Immature natural killer cell (primary cell): Measurements from ENCODE around the gene PVALEF. TPM values are rescaled to one million over a fixed set of nuclear protein-coding genes. Genes with fewer than 3 reads are reported as not detected.

Source experiments
- DNase-seq, 3 donors: peaks; one replicate each; pipeline ENCODE4 v3.0.0; 2022; ENCODE audit warnings: mixed read lengths in 1 of 3
- H3K27ac Mint-ChIP-seq, 6 donors: one replicate each; pipeline ENCODE4 v1.8.0; 2020; ENCODE audit warnings: mixed read lengths in 6 of 6, mild to moderate bottlenecking in 5 of 6, inconsistent platforms in 4 of 6, moderate library complexity in 3 of 6
- H3K27me3 Mint-ChIP-seq, 3 donors: one replicate each; pipeline ENCODE4 v1.8.0; 2020 to 2021; ENCODE audit warnings: low read depth in 3 of 3, mild to moderate bottlenecking in 3 of 3, mixed read lengths in 3 of 3, moderate library complexity in 3 of 3, inconsistent platforms in 1 of 3
- H3K36me3 Mint-ChIP-seq, 3 donors: one replicate each; pipeline ENCODE4 v1.8.0; 2020; ENCODE audit warnings: mixed read lengths in 3 of 3, inconsistent platforms in 2 of 3, mild to moderate bottlenecking in 2 of 3
- H3K4me1 Mint-ChIP-seq, 2 donors: one replicate each; pipeline ENCODE4 v1.8.0; 2020; ENCODE audit warnings: inconsistent platforms in 2 of 2, mild to moderate bottlenecking in 2 of 2, mixed read lengths in 2 of 2, moderate library complexity in 1 of 2
- H3K4me3 Mint-ChIP-seq, 5 donors: one replicate each; pipeline ENCODE4 v1.8.0; 2020; ENCODE audit warnings: mild to moderate bottlenecking in 5 of 5, mixed read lengths in 5 of 5, inconsistent platforms in 3 of 5, moderate library complexity in 3 of 5
- H3K9me3 Mint-ChIP-seq, 6 donors: one replicate each; pipeline ENCODE4 v1.8.0; 2020; ENCODE audit warnings: mild to moderate bottlenecking in 6 of 6, mixed read lengths in 6 of 6, inconsistent platforms in 4 of 6, moderate library complexity in 3 of 6
- polyA plus RNA-seq, 3 donors: library from polyadenylated mRNA; unstranded; fragments of 300-500 nt; fragmentation: Illumina TruSeq; gene quantifications; one replicate each; pipeline ENCODE4 v1.2.3, GENCODE V29; 2021

The PVALEF gene
- polyA plus RNA-seq, 3 donors from 2014 or later: not detected

DNA sequence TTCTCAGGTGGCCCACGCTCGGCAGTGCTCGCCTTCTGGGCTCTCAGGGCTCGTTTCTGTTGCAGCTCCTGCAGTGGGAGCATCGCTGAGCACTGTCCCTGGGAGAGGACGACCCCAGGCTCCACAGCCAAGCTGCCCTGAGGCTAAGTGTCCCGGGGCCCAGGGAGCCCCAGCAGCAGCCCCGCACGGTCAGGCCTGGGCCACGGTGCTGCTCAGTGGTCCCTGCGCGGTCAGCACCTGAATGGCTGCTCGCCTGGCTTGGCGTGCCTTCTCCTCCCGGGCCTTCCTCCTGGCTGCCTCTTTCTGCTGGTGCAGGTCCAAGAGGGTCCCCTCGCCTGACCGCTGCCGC, 34.1 kb downstream of the PVALEF start:
- H3K4me3 Mint-ChIP-seq: no peak overlapping the region
- H3K27ac Mint-ChIP-seq: no peak overlapping the region
- no peaks in the 10 kb centered on the region for H3K4me1 Mint-ChIP-seq
- H3K36me3 Mint-ChIP-seq: no peaks in the 10 kb centered on the region
- H3K9me3 Mint-ChIP-seq: no peaks in the 10 kb centered on the region
- peaks cover 0 to 3% (median 0%) of the 10 kb centered on the region in 3 donors for H3K27me3 Mint-ChIP-seq
- DNase-seq: no peak

DNA sequence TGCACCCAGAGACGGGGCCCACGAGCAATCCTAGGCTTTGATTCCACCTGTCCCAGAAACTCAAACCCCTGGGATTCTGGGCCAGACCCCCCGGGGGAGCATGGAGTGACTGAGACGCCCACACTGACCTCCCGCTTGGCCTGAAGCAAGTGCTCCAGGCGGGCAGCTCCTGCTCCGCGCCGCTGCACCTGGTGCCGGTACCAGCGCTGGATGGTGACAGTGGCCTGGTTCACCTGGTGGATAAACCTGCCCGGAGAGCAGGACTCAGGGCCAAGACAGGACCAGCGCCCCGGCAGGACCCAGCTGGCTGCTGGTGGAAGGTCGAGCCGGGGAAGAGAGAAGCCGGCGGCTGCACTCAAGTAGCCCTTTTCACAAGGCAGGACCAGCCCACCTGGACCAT, 34.9 kb downstream of the PVALEF start:
- no peak for DNase-seq
- H3K27me3 Mint-ChIP-seq: peaks cover 0 to 3% (median 0%) of the 10 kb centered on the region in 3 donors
- H3K9me3 Mint-ChIP-seq: no peaks in the 10 kb centered on the region
- no peak overlapping the region for H3K27ac Mint-ChIP-seq
- no peak overlapping the region for H3K4me3 Mint-ChIP-seq
- H3K4me1 Mint-ChIP-seq: no peaks in the 10 kb centered on the region
- H3K36me3 Mint-ChIP-seq: no peaks in the 10 kb centered on the region

DNA sequence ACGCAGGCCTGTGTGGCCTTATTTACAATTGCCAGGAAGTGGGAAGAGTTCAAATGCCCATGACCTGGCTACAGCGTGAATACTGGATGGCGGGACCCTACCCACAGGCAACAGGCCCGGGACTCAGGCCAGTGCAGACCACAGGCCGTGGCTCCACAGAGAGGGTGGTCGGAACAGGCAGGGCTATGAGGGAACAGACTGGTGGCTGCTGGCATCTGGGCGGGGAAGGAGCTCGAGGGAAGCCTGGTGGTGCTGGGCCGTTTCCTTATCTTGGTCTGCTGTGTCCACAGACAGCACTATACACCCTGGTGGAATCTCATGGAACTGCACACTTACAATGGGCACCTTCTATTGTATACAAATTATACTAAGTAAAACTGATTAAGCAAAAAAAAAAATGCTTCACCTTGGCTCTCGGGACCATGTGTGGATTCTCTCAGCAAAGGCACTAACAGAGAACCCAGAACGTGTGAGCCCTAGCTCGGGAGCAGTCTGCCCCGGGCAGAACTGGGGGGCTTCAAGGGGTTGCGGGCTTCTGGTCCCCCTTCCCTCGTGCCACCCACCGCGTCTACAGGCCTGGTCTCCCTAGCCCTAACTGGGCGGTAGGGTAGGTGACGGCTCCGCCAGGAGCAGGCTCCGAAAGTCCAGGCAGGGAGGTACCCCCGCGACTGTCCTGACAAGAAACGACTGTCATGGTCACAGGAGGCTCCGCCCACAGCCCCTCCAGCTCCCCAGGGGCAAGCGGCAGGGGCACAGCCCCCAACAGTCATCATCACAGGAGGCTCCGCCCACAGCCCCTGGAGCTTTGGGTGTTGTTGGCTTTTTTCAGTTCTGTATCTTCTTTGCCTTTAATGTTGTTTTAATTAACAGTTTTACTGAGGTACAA, 35.6 kb downstream of the PVALEF start:
- no peaks in the 10 kb centered on the region for H3K4me1 Mint-ChIP-seq
- H3K27me3 Mint-ChIP-seq: peaks cover 0 to 3% (median 0%) of the 10 kb centered on the region in 3 donors
- no peaks in the 10 kb centered on the region for H3K36me3 Mint-ChIP-seq
- no peak overlapping the region for H3K4me3 Mint-ChIP-seq
- no peak overlapping the region for H3K27ac Mint-ChIP-seq
- no peaks in the 10 kb centered on the region for H3K9me3 Mint-ChIP-seq
- DNase-seq: no peak

- no peak overlapping the region for H3K27ac Mint-ChIP-seq
- H3K4me1 Mint-ChIP-seq: no peaks in the 10 kb centered on the region
- H3K27me3 Mint-ChIP-seq: peaks cover 0 to 3% (median 0%) of the 10 kb centered on the region in 3 donors
- H3K9me3 Mint-ChIP-seq: no peaks in the 10 kb centered on the region
- no peak overlapping the region for H3K4me3 Mint-ChIP-seq
- DNase-seq: no peak
- no peaks in the 10 kb centered on the region for H3K36me3 Mint-ChIP-seq
Observed at GRCh38 chr17:81202318-81202717, 37.0 kb downstream of the PVALEF start.

DNA sequence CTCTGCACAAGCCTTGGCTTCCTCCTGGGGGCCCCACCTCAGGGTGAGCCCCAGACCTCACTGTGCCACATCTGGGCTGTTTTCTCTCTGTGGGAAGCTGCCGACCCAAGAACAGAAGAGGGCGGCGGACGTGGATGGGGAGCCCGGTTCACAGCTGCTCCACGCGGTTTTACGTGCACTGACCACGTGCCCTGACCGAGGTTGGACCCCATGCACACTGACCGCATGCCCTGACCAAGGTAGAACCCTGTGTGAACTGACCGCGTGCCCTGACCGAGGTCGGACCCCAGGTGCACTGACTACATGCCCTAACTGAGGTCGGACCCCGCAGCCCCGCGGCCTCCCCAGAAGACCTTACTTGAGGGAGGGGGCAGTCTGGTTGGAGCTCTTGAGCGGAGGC, 37.8 kb downstream of the PVALEF start:
- no peak overlapping the region for H3K4me3 Mint-ChIP-seq
- DNase-seq: no peak
- peaks cover 0 to 3% (median 0%) of the 10 kb centered on the region in 3 donors for H3K27me3 Mint-ChIP-seq
- no peaks in the 10 kb centered on the region for H3K4me1 Mint-ChIP-seq
- no peaks in the 10 kb centered on the region for H3K9me3 Mint-ChIP-seq
- H3K36me3 Mint-ChIP-seq: no peaks in the 10 kb centered on the region
- H3K27ac Mint-ChIP-seq: no peak overlapping the region

DNA sequence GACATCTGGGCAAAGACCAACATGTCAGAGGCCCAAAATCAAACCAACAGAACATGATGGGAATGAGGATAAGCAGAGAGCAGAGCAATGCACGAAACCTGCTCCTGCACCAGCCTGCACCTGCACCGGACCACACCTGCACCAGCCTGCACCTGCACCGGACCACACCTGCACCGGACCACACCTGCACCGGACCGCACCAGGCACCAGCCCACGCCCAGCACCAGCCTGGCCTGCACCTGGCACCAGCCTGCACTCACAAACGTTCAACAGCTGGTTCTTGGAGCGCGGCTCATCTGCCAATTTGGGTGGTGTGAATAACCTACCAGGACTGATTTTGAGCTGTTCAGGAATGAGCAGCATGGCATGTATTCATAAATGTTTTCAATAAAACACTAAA, 39.3 kb downstream of the PVALEF start:
- no peak overlapping the region for H3K27ac Mint-ChIP-seq
- DNase-seq: no peak
- H3K27me3 Mint-ChIP-seq: peaks cover 0 to 3% (median 0%) of the 10 kb centered on the region in 3 donors
- H3K9me3 Mint-ChIP-seq: no peaks in the 10 kb centered on the region
- no peaks in the 10 kb centered on the region for H3K4me1 Mint-ChIP-seq
- H3K4me3 Mint-ChIP-seq: no peak overlapping the region
- H3K36me3 Mint-ChIP-seq: no peaks in the 10 kb centered on the region

DNA sequence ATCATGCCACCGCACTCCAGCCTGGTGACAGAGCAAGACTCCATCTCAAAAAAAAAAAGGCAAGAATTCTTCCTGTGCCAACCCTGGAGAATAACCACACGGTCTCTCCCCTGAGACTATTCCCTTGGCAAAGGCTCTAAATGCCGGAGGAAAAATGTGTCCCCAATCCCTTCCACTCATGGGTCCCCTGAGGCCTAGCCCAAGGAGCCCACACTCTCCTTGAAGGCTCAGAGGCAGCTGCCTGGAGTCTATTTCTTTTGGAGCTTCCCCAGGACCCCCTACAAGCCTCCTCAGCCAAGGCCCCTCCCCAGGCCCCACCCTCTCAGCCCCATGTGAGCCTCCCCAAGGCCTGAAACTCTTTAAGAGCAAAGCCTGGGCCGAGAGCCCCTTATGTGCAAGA, 40.9 kb downstream of the PVALEF start:
- no peaks in the 10 kb centered on the region for H3K9me3 Mint-ChIP-seq
- no peak for DNase-seq
- H3K4me1 Mint-ChIP-seq: no peaks in the 10 kb centered on the region
- H3K27me3 Mint-ChIP-seq: peaks cover 0 to 3% (median 0%) of the 10 kb centered on the region in 3 donors
- no peaks in the 10 kb centered on the region for H3K36me3 Mint-ChIP-seq
- peak overlapping the region in 1 of 6 donors; percentile 40 for H3K27ac Mint-ChIP-seq
- no peak overlapping the region for H3K4me3 Mint-ChIP-seq

DNA sequence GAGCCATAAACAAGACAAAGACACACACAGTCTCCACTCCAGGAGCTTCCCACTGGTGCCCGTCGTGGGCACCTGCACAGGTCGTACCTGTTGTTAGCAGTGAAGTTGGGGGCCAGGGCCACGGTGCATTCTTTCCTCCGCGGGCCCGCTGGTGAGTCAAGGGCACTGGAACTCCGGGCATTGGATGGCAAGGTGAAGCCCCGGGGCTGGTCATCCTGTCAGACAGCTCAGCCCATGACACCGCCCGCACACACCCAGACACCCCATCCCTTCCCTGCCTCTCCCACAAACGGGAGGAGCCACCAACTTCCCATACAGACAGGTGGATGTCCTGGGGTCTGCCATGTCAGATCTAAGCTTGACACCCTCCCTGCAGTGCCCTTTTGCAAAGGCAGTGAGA, 41.4 kb downstream of the PVALEF start:
- H3K27ac Mint-ChIP-seq: no peak overlapping the region
- H3K9me3 Mint-ChIP-seq: no peaks in the 10 kb centered on the region

DNA sequence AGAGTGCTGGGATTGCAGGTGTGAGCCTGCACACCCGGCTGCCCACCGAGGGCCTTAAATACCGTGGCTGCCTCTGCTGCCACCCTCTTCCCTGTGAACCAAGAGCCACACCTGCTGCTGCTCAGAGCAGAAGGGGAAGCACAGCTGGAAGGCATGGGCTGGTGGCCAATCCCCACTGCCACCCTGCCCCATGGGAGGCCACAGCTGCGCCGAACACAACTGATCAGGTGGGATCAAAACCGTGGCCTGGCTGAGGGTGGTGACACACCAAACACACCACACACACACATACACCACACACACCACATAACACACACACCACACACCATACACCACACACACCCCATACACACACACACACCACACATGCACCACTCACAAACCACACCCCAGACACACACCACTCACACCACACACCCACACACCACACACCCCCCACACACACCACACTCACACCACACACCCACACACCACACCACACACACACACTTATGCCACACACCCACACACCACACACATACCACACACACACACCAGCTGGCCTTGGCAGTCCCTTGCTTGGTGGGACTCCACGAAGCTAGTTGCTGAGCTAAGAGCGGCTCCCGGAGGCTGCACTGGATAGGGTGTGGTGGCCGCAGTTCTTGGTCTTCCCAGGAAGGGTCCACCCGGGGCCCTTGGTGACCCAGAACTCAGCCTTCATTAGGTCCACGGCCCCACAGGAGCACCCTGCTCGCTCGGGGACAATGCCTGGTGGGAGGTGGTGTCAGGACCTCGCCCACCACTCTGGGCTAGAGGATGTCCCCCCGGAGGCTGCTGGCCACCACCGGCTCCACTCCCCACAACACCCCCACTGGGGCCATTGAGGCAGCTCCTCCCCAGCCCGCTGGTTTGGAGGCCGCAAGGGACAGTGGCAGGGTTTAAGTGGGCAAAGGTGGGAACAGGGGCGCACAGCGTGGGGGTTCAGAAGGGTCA, 42.6 kb downstream of the PVALEF start:
- Mint-ChIP-seq H3K36me3 (no peaks in the 10 kb centered on the region), H3K27ac (peak overlapping the region in 3 of 6 donors; percentile 20 to 73 (median 35)), H3K4me1 (no peaks in the 10 kb centered on the region), H3K27me3 (peaks cover 0 to 3% (median 0%) of the 10 kb centered on the region in 3 donors), H3K9me3 (no peaks in the 10 kb centered on the region), H3K4me3 (no peak overlapping the region)
- no peak for DNase-seq

More for the DNA sequence above, 41.4 kb downstream of the PVALEF start:
- Mint-ChIP-seq H3K4me1 (no peaks in the 10 kb centered on the region), H3K36me3 (no peaks in the 10 kb centered on the region), H3K27me3 (peaks cover 0 to 3% (median 0%) of the 10 kb centered on the region in 3 donors), H3K4me3 (no peak overlapping the region)
- no peak for DNase-seq

DNA sequence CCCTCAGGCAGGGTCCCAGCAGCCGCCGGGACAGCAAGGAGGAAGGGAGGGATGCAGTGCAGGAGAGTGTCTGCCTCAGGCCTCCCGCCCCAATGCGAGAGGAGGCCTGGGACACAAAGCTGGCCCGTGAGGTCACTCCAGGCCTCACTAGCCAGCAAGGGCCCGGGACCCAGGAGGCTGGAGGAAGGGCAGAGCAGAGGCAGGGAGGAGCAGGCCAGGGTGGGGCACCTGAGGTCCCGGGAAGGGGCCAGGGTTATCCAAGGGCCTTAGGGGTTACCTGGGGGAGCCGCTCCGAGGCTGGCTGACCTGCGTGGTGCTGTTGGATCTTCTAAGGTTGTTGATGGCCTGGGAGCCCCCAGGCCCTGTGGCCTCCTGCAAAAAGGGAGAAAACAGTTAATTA, 43.3 kb downstream of the PVALEF start:
- H3K4me1 Mint-ChIP-seq: no peaks in the 10 kb centered on the region
- no peak for DNase-seq
- peaks cover 0 to 3% (median 0%) of the 10 kb centered on the region in 3 donors for H3K27me3 Mint-ChIP-seq
- H3K4me3 Mint-ChIP-seq: no peak overlapping the region
- no peak overlapping the region for H3K27ac Mint-ChIP-seq
- no peaks in the 10 kb centered on the region for H3K9me3 Mint-ChIP-seq
- H3K36me3 Mint-ChIP-seq: no peaks in the 10 kb centered on the region

DNA sequence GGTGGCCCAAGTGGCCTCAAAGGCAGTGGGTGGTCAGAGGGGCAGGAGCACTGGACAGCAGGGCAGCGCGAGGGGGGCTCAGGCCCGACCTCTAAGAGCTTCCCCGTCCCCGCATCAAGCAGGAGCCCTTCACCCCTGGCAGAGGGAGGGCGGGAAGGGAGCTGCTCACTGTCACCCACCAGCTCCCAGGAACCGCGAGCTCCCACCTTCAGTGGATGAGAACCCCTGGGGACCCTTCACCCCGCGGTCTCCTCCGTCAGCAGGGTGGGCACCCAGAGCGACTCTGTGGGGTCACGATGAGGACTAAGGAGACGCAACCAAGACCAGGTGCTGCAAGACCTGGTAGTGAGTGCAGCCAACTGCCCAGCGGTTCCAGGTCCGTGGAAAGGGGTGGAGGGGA, 43.8 kb downstream of the PVALEF start:
- Mint-ChIP-seq H3K4me3 (no peak overlapping the region), H3K27me3 (no peaks in the 10 kb centered on the region), H3K36me3 (no peaks in the 10 kb centered on the region)

DNA sequence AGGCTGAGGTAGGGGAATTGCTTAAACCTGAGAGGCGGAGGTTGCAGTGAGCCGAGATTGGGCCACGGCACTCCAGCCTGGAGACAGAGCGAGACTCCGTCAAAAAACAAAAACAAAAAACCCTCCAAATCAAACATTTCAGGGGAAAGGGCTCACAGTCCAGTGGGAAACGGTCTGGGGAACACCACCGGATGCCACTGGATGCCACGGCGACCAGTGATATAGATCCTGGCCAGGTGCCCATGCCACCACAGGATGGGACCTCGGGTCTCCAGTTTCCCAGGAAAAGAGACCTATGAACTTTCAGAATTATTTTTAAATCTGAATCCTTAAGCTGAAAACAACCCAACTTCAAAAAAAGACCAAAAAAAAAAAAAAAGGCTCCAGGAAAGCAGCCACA, 45.2 kb downstream of the PVALEF start:
- DNase-seq: no peak
- Mint-ChIP-seq H3K36me3 (no peaks in the 10 kb centered on the region), H3K4me1 (no peaks in the 10 kb centered on the region), H3K4me3 (no peak overlapping the region), H3K27ac (no peak overlapping the region), H3K27me3 (no peaks in the 10 kb centered on the region), H3K9me3 (no peaks in the 10 kb centered on the region)

More for the DNA sequence above, 43.8 kb downstream of the PVALEF start:
- DNase-seq: no peak
- H3K4me1 Mint-ChIP-seq: no peaks in the 10 kb centered on the region
- no peak overlapping the region for H3K27ac Mint-ChIP-seq
- H3K9me3 Mint-ChIP-seq: no peaks in the 10 kb centered on the region

DNA sequence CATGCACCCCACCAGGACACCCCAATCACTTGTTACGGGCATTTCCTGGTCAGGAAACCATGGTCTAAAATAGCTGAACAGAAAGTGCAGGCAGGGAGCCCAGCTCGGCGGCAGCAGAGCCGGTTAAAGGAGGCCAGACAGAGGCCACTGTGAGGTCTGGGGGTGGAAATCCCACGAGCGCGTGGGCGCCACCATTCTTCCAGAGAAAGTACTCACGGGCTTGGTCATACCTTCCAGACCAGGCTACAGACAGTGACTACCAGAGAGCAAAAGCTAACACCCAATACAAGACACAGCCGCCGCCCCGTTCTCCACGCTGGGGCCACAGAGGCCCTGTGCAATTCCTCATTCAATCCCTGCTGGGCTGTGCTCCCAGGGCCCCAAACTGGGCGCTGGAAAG, 45.6 kb downstream of the PVALEF start:
- Mint-ChIP-seq H3K4me3 (no peak overlapping the region), H3K36me3 (no peaks in the 10 kb centered on the region), H3K9me3 (no peaks in the 10 kb centered on the region), H3K4me1 (no peaks in the 10 kb centered on the region), H3K27ac (no peak overlapping the region), H3K27me3 (no peaks in the 10 kb centered on the region)
- no peak for DNase-seq

DNA sequence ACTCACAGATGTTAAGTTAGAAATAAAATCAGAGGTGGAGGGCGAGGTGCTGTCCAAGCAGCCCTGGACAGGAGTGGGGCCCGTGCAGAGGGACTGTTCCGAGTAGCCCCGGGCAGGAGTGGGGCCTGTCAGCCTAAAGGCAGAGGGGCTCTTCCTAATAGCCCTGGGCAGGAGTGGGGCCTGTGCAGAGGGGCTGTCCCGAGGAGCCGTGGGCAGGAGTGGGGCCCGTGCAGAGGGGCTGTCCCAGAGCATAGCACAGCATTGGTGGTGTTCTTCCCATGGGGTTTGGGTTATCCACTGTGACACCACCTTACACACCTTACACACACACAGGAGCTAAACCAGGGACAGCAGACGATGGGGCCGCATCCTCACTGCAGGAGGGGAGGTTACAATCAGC, 47.1 kb downstream of the PVALEF start:
- no peaks in the 10 kb centered on the region for H3K27me3 Mint-ChIP-seq
- no peaks in the 10 kb centered on the region for H3K4me1 Mint-ChIP-seq
- DNase-seq: no peak
- no peaks in the 10 kb centered on the region for H3K9me3 Mint-ChIP-seq
- peaks cover 0 to 5% (median 0%) of the 10 kb centered on the region in 3 donors for H3K36me3 Mint-ChIP-seq
- no peak overlapping the region for H3K4me3 Mint-ChIP-seq
- no peak overlapping the region for H3K27ac Mint-ChIP-seq
